Measurements from ENCODE around the gene REXO1.

REXO1 gene

DNA sequence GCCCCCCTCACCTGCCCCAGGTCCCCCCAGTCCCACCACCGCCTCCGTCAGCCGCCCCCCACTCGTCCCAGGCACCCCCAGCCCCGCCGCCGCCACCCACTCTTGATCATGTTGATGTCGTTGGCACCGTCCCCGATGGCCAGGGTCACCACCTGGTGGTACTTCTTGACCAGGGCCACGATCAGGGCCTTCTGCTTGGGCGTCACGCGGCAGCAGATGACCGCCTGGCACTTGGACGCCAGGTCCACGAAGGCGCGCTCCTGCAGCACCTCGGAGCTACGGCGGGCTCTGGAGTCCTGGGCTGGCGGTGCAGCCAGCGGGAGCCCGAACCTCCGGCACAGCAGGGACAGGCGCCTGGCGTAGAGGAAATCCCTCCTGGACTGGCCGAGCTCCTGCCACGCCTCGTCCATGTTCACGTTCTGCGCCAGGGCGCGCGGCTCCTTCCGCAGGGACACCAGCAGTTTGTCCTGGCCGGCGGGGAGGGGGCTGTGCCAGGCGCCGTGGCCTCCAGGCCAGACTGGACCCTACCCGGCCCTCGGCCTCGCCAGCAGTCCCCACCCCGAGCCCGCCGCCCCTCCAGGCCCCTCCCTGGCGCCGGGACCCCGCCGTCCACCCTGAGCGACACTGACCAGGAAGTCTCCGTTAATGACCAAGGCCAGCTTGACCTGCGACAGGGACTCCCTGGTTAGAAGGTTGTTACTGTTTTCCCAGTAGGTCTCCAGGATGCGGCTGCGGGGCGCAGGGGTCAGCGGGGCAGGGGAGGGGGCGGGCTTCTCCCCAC, 58.8 kb downstream of the REXO1 start:
- peaks cover 0 to under 1% of the 10 kb centered on the region in 2 donors for H3K4me1 ChIP-seq (ENCODE audit: control insufficient read depth in 2 of 2, insufficient read depth in 2 of 2, low read length in 2 of 2)
- no peak overlapping the region for H3K27ac ChIP-seq (ENCODE audit: low read depth in 2 of 2, low read length in 2 of 2)
- no peak overlapping the region for H3K4me3 ChIP-seq (ENCODE audit: low read length in 2 of 2)
- no peaks in the 10 kb centered on the region for H3K27me3 ChIP-seq (ENCODE audit: control insufficient read depth in 2 of 2, insufficient read depth in 2 of 2, low read length in 2 of 2)
- no peak overlapping the region for H3K9ac ChIP-seq (ENCODE audit: low read depth in 1 of 2, low read length in 2 of 2)
- H3K9me3 ChIP-seq (ENCODE audit: control insufficient read depth in 2 of 2, low read length in 2 of 2): no peaks in the 10 kb centered on the region
- no peaks in the 10 kb centered on the region for H3K36me3 ChIP-seq (ENCODE audit: control insufficient read depth in 2 of 2, insufficient read depth in 2 of 2, low read length in 2 of 2)

DNA sequence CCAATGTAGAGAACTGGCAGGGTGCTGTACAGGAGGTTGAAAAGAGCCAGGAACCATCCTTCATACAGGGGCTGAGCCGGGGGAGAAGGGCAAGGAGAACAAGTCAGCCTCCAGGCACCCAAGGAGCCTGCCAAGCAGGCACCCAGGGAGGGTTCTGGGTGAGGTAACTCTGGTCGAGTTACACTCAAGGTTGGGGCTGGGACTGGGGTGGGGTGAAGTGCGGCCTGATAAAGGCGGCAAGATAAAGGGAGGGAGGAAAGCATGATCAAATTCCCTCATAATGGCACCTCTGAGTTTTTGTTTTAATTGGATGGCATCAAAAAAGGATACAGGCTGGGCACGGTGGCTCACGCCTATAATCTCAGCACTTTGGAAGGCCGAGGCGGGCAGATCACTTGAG, 61.2 kb downstream of the REXO1 start:
- Histone ChIP-seq H3K9ac (ENCODE audit: low read depth in 1 of 2, low read length in 2 of 2) (no peak overlapping the region), H3K27me3 (ENCODE audit: control insufficient read depth in 2 of 2, insufficient read depth in 2 of 2, low read length in 2 of 2) (peaks cover 0 to 6% of the 10 kb centered on the region in 2 donors), H3K36me3 (ENCODE audit: control insufficient read depth in 2 of 2, insufficient read depth in 2 of 2, low read length in 2 of 2) (no peaks in the 10 kb centered on the region), H3K27ac (ENCODE audit: low read depth in 2 of 2, low read length in 2 of 2) (no peak overlapping the region), H3K4me1 (ENCODE audit: control insufficient read depth in 2 of 2, insufficient read depth in 2 of 2, low read length in 2 of 2) (no peaks in the 10 kb centered on the region), H3K9me3 (ENCODE audit: control insufficient read depth in 2 of 2, low read length in 2 of 2) (peaks cover 0 to under 1% of the 10 kb centered on the region in 2 donors), H3K4me3 (ENCODE audit: low read length in 2 of 2) (no peak overlapping the region)

DNA sequence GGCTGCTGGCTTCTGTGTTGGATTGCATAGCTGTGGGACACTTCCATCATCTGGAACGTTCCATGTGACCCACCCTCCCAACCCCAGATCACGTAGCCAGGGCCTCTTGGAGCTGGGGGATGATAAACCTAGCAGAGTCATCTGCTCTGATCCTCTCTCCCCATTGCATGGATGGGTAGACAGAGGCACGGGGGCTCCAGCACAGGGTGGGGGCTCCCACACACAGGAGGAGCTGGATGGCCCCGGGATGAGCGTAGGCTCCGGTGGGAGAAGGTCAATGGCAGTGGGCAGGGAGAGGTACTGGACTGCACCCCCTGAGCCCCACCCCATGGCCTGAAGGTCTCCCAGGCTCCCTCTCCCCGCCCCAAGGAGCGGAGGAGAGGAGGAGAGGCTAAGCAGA, 61.6 kb downstream of the REXO1 start:
- Histone ChIP-seq H3K36me3 (ENCODE audit: control insufficient read depth in 2 of 2, insufficient read depth in 2 of 2, low read length in 2 of 2) (no peaks in the 10 kb centered on the region), H3K27ac (ENCODE audit: low read depth in 2 of 2, low read length in 2 of 2) (no peak overlapping the region), H3K9me3 (ENCODE audit: control insufficient read depth in 2 of 2, low read length in 2 of 2) (peaks cover 0 to 5% of the 10 kb centered on the region in 2 donors), H3K4me1 (ENCODE audit: control insufficient read depth in 2 of 2, insufficient read depth in 2 of 2, low read length in 2 of 2) (no peaks in the 10 kb centered on the region), H3K27me3 (ENCODE audit: control insufficient read depth in 2 of 2, insufficient read depth in 2 of 2, low read length in 2 of 2) (peaks cover 0 to 7% of the 10 kb centered on the region in 2 donors), H3K4me3 (ENCODE audit: low read length in 2 of 2) (no peak overlapping the region), H3K9ac (ENCODE audit: low read depth in 1 of 2, low read length in 2 of 2) (no peak overlapping the region)

DNA sequence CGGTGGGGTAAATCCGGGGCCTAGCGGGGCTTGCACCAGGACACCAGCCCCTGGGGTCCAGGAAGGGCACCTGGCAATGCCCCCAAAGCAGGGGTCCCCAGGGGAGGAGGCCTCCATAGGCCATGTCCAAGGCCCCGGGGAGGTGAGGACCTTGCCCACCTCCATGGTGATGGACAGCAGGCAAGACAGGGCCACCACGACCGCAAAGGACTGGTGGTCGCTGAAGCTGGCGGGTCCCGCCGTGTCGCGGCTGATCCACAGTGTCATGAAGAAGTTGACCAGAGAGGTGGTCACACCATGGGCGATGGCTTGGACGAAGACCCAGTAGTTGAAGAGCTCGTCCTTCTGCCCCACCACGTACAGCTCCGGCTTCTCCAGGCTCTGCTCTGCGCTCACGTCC, 63.0 kb downstream of the REXO1 start:
- H3K27ac ChIP-seq (ENCODE audit: low read depth in 2 of 2, low read length in 2 of 2): no peak overlapping the region
- no peak overlapping the region for H3K9ac ChIP-seq (ENCODE audit: low read depth in 1 of 2, low read length in 2 of 2)
- H3K27me3 ChIP-seq (ENCODE audit: control insufficient read depth in 2 of 2, insufficient read depth in 2 of 2, low read length in 2 of 2): peaks cover 4 to 12% of the 10 kb centered on the region in 2 donors
- no peak overlapping the region for H3K4me3 ChIP-seq (ENCODE audit: low read length in 2 of 2)
- no peaks in the 10 kb centered on the region for H3K4me1 ChIP-seq (ENCODE audit: control insufficient read depth in 2 of 2, insufficient read depth in 2 of 2, low read length in 2 of 2)
- peaks cover 0 to 7% of the 10 kb centered on the region in 2 donors for H3K9me3 ChIP-seq (ENCODE audit: control insufficient read depth in 2 of 2, low read length in 2 of 2)
- H3K36me3 ChIP-seq (ENCODE audit: control insufficient read depth in 2 of 2, insufficient read depth in 2 of 2, low read length in 2 of 2): no peaks in the 10 kb centered on the region

DNA sequence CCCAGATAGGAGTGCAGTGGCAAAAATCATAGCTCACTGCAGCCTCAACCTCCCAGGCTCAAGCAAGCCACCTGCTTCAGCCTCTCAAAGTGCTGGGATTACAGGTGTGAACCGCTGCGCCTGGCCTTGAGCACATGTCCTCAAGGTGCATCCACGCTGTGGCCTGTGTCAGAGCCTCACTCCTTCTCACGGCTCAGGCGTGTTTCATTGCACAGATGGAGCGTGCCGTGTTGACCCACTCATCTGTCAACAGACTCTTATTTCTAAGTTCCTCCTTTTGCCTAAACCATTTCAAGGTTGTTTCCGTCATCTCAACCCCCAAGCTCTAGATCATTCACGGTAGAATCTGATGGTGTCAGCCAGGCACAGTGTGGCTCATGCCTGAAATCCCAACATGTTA, 64.4 kb downstream of the REXO1 start:
- H3K4me3 ChIP-seq (ENCODE audit: low read length in 2 of 2): no peak overlapping the region
- no peak overlapping the region for H3K27ac ChIP-seq (ENCODE audit: low read depth in 2 of 2, low read length in 2 of 2)
- H3K27me3 ChIP-seq (ENCODE audit: control insufficient read depth in 2 of 2, insufficient read depth in 2 of 2, low read length in 2 of 2): peaks cover 13 to 19% of the 10 kb centered on the region in 2 donors
- H3K9ac ChIP-seq (ENCODE audit: low read depth in 1 of 2, low read length in 2 of 2): no peak overlapping the region
- H3K9me3 ChIP-seq (ENCODE audit: control insufficient read depth in 2 of 2, low read length in 2 of 2): peaks cover 0 to 7% of the 10 kb centered on the region in 2 donors
- no peaks in the 10 kb centered on the region for H3K4me1 ChIP-seq (ENCODE audit: control insufficient read depth in 2 of 2, insufficient read depth in 2 of 2, low read length in 2 of 2)
- no peaks in the 10 kb centered on the region for H3K36me3 ChIP-seq (ENCODE audit: control insufficient read depth in 2 of 2, insufficient read depth in 2 of 2, low read length in 2 of 2)

DNA sequence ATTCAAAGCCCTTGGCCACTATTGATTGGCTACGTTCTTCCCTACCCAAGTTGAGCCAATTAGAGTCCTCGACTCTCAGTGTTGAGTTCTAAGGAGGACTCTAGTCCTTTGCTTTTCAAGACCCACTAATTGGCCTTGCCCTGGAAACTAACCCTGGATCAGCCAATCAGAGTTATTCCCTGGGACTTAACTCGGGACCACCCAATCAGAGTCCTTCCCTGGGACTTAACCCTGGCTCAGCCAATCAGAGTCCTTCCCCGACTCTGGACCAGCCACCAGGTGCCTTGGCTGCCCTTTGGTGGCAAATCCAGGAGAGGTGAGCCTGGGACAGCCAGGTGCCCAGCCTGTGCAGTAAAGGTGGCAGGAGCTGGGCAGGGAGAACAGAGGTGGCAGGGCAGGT, 64.9 kb downstream of the REXO1 start:
- no peak overlapping the region for H3K9ac ChIP-seq (ENCODE audit: low read depth in 1 of 2, low read length in 2 of 2)
- peaks cover 14 to 19% of the 10 kb centered on the region in 2 donors for H3K27me3 ChIP-seq (ENCODE audit: control insufficient read depth in 2 of 2, insufficient read depth in 2 of 2, low read length in 2 of 2)
- no peak overlapping the region for H3K4me3 ChIP-seq (ENCODE audit: low read length in 2 of 2)

DNA sequence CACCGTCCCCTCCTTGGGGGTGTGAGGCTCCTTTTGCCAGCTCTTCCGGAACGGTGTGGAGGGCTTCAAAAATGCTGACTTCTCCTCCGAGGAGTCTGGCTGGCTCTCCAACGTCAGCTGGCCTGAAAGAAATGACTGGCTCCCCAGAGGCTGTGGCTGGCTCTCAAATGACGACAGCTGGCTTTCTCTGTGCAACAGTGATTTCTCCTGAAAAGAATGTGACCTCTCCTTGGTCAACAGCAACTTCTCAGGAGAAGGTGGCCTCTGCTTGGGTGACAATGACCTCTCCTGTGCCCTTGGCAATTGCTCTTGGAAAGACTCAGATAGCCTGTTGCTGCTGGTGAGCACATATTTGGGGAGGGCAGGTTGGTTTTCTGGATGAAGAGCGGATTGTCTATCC, 65.8 kb downstream of the REXO1 start:
- H3K27ac ChIP-seq (ENCODE audit: low read depth in 2 of 2, low read length in 2 of 2): no peak overlapping the region
- H3K4me3 ChIP-seq (ENCODE audit: low read length in 2 of 2): no peak overlapping the region
- peaks cover 17 to 19% of the 10 kb centered on the region in 2 donors for H3K27me3 ChIP-seq (ENCODE audit: control insufficient read depth in 2 of 2, insufficient read depth in 2 of 2, low read length in 2 of 2)
- no peaks in the 10 kb centered on the region for H3K36me3 ChIP-seq (ENCODE audit: control insufficient read depth in 2 of 2, insufficient read depth in 2 of 2, low read length in 2 of 2)
- no peaks in the 10 kb centered on the region for H3K4me1 ChIP-seq (ENCODE audit: control insufficient read depth in 2 of 2, insufficient read depth in 2 of 2, low read length in 2 of 2)
- H3K9me3 ChIP-seq (ENCODE audit: control insufficient read depth in 2 of 2, low read length in 2 of 2): peaks cover 0 to 7% of the 10 kb centered on the region in 2 donors
- no peak overlapping the region for H3K9ac ChIP-seq (ENCODE audit: low read depth in 1 of 2, low read length in 2 of 2)

More for the DNA sequence above, 64.9 kb downstream of the REXO1 start:
- H3K9me3 ChIP-seq (ENCODE audit: control insufficient read depth in 2 of 2, low read length in 2 of 2): peaks cover 0 to 7% of the 10 kb centered on the region in 2 donors
- no peaks in the 10 kb centered on the region for H3K36me3 ChIP-seq (ENCODE audit: control insufficient read depth in 2 of 2, insufficient read depth in 2 of 2, low read length in 2 of 2)
- no peaks in the 10 kb centered on the region for H3K4me1 ChIP-seq (ENCODE audit: control insufficient read depth in 2 of 2, insufficient read depth in 2 of 2, low read length in 2 of 2)
- no peak overlapping the region for H3K27ac ChIP-seq (ENCODE audit: low read depth in 2 of 2, low read length in 2 of 2)

DNA sequence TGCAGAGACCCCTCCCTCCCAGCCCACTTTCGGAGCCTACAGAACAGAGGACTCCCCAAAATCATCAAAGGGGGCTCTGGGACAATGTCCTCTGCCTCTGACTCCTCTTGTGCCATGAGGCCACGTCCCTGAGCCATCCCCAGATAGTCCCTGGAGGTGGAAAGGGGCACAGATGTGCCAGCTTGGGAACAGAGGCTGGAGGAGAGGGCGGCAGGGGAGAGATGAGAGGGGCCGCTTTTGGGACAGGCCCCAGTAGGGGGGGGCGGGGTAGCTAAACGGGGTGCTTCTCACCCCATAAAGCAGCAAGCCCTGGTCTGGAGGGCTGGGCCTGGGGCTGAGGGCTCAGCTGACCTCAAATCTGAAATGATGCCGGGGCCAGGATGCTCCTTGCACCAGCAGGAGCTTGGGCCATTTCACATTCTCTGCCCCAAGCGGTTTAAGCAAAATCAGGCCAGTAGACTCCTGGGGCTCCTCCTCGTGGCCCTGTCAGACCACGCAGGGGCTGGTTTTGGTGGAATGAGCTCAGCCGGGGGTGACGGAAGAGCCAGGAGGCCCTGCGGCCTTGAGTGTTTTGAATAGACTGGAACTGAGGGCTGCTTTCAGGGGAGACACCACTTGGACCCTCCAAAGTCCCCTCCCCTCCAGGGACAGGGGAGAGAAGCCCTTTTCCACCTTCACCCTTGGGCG, 67.9 kb downstream of the REXO1 start:
- Histone ChIP-seq H3K4me3 (ENCODE audit: low read length in 2 of 2) (no peak overlapping the region), H3K9me3 (ENCODE audit: control insufficient read depth in 2 of 2, low read length in 2 of 2) (peaks cover 0 to 7% of the 10 kb centered on the region in 2 donors), H3K9ac (ENCODE audit: low read depth in 1 of 2, low read length in 2 of 2) (no peak overlapping the region), H3K36me3 (ENCODE audit: control insufficient read depth in 2 of 2, insufficient read depth in 2 of 2, low read length in 2 of 2) (no peaks in the 10 kb centered on the region), H3K4me1 (ENCODE audit: control insufficient read depth in 2 of 2, insufficient read depth in 2 of 2, low read length in 2 of 2) (no peaks in the 10 kb centered on the region), H3K27me3 (ENCODE audit: control insufficient read depth in 2 of 2, insufficient read depth in 2 of 2, low read length in 2 of 2) (peaks cover 31 to 33% of the 10 kb centered on the region in 2 donors), H3K27ac (ENCODE audit: low read depth in 2 of 2, low read length in 2 of 2) (no peak overlapping the region)

DNA sequence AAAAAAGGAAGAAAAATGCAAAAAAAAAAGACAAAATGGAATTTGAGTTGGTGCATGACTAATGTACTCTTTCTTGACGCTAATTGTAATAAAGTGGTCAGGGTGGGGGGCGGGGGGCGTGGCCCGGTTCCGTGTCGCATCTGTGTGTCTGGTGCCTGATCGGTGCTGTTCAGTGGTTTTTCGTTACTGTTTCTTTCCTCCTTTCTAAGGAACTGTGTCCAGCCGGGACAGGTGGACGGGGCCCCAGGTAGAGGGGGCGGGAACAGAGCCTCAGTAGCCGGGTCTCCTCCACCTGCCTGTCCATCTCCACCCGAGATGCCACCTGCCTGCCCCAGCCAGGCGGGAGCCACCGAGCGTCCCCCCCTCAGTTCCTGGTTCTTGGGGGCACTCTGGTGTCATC, 68.7 kb downstream of the REXO1 start:
- Histone ChIP-seq H3K36me3 (ENCODE audit: control insufficient read depth in 2 of 2, insufficient read depth in 2 of 2, low read length in 2 of 2) (no peaks in the 10 kb centered on the region), H3K4me1 (ENCODE audit: control insufficient read depth in 2 of 2, insufficient read depth in 2 of 2, low read length in 2 of 2) (no peaks in the 10 kb centered on the region), H3K27me3 (ENCODE audit: control insufficient read depth in 2 of 2, insufficient read depth in 2 of 2, low read length in 2 of 2) (peaks cover 35 to 36% of the 10 kb centered on the region in 2 donors), H3K4me3 (ENCODE audit: low read length in 2 of 2) (no peak overlapping the region), H3K27ac (ENCODE audit: low read depth in 2 of 2, low read length in 2 of 2) (no peak overlapping the region), H3K9ac (ENCODE audit: low read depth in 1 of 2, low read length in 2 of 2) (no peak overlapping the region), H3K9me3 (ENCODE audit: control insufficient read depth in 2 of 2, low read length in 2 of 2) (peaks cover 0 to 8% of the 10 kb centered on the region in 2 donors)

DNA sequence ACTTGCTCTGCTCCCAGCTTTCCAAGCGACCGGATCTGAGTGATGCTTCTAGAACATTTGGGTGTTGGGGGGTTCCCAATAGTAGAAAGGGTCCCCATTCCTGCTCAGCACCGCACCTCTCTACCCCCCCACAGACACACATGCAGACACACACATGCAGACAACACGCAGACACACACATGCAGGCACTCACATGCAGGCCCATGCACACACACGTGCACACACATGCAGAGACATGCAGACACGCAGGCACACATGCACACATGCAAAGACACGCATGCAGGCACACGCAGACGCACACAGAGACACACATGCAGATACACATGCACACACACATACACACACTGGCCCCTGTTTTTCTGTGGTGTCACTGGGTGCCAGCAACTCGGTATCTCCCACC, 71.1 kb downstream of the REXO1 start:
- Histone ChIP-seq H3K27me3 (ENCODE audit: control insufficient read depth in 2 of 2, insufficient read depth in 2 of 2, low read length in 2 of 2) (peaks cover 46 to 51% of the 10 kb centered on the region in 2 donors), H3K9ac (ENCODE audit: low read depth in 1 of 2, low read length in 2 of 2) (no peak overlapping the region), H3K4me3 (ENCODE audit: low read length in 2 of 2) (no peak overlapping the region), H3K27ac (ENCODE audit: low read depth in 2 of 2, low read length in 2 of 2) (no peak overlapping the region), H3K36me3 (ENCODE audit: control insufficient read depth in 2 of 2, insufficient read depth in 2 of 2, low read length in 2 of 2) (no peaks in the 10 kb centered on the region), H3K4me1 (ENCODE audit: control insufficient read depth in 2 of 2, insufficient read depth in 2 of 2, low read length in 2 of 2) (no peaks in the 10 kb centered on the region), H3K9me3 (ENCODE audit: control insufficient read depth in 2 of 2, low read length in 2 of 2) (peaks cover 0 to 8% of the 10 kb centered on the region in 2 donors)

All from mucosa of rectum (tissue), 2 donors.